PFSK-1 (cell line): ENCODE data around the gene GRID1.

Experiments
- FOXP2 ChIP-seq: optimal IDR thresholded peaks from 2 replicates; pipeline ENCODE3; 2011; ENCODE audit warnings: borderline replicate concordance, control low read depth, inconsistent platforms; ENCODE audit not compliant: insufficient read depth; ENCODE audit errors: extremely low read length, extremely low read depth
- SIN3A ChIP-seq: IDR thresholded peaks from 2 replicates; pipeline ENCODE4 v1.6.1; 2012; ENCODE audit warnings: mild to moderate bottlenecking, low read length, moderate library complexity, borderline replicate concordance; ENCODE audit not compliant: insufficient read depth

DNA sequence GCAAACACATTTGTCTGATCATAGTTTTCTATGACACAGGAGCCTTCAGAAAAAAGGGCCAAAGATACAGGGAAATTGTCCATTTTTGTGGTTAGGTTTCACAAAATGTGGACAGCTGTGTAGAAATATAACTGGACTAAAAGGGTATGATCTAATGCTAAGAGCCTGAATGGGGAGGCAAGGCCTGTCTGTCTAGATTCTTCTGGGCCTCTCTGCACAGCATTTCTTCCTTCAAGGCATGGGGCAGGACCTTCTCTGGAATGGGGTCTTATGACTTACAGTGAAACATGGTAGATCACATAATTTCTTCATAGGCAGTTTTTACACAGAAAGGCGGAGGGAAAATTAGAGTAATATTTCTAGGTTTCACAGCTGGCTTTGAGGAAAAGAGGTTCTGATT lies 795.7 kb downstream of the GRID1 start:
- TF ChIP-seq FOXP2 = no peak
- no peak for TF ChIP-seq SIN3A
